Heart right ventricle (tissue), 16 donors: ENCODE data around the gene FUS. TPM values are rescaled to one million over a fixed set of nuclear protein-coding genes. Genes with fewer than 3 reads are reported as not detected.

ENCODE experiments used
- ATAC-seq, 8 donors: fragments of 200-7000 bp; cut with Tn5 transposase; one replicate each; pipeline ENCODE4 v1.9.1; 2020; ENCODE audit warnings: mild to moderate bottlenecking in 8 of 8, moderate library complexity in 8 of 8, moderate number of reproducible peaks in 1 of 8
- DNase-seq, 2 donors: peaks; one replicate each; pipeline ENCODE4 v3.0.0-alpha.2; 2020
- H3K27ac ChIP-seq, 10 donors: fragments of 200-600 bp; sonication (generic) in 2 of 10; one replicate each; pipeline versions ENCODE4 v1.5.0 to v1.8.0; 2020 to 2022; ENCODE audit warnings: mild to moderate bottlenecking in 3 of 10
- H3K27me3 ChIP-seq, 7 donors: fragments of 200-600 bp; one replicate each; pipeline ENCODE4 v1.8.0; 2021 to 2022; ENCODE audit warnings: mild to moderate bottlenecking in 2 of 7
- H3K36me3 ChIP-seq, 9 donors: fragments of 200-600 bp; sonication (generic) in 1 of 9; one replicate each; pipeline versions ENCODE4 v1.5.0 to v1.8.0; 2020 to 2022; ENCODE audit warnings: mild to moderate bottlenecking in 2 of 9
- H3K4me1 ChIP-seq, 9 donors: fragments of 200-600 bp; sonication (generic) in 1 of 9; one replicate each; pipeline versions ENCODE4 v1.5.0 to v1.8.0; 2020 to 2022; ENCODE audit warnings: mild to moderate bottlenecking in 4 of 9
- H3K4me3 ChIP-seq, 10 donors: fragments of 200-600 bp; sonication (generic) in 2 of 10; one replicate each; pipeline versions ENCODE4 v1.5.0 to v1.8.0; 2020 to 2022; ENCODE audit warnings: mild to moderate bottlenecking in 7 of 10, moderate library complexity in 2 of 10
- H3K9me3 ChIP-seq, 11 donors: fragments of 200-600 bp in 10 of 11; sonication (generic) in 2 of 11; one replicate each; pipeline versions ENCODE4 v1.5.0 to v1.8.0; 2013 to 2022; ENCODE audit warnings: mild to moderate bottlenecking in 2 of 11, control low read depth in 1 of 11, moderate library complexity in 1 of 11
- CTCF ChIP-seq, 9 donors: fragments of 200-600 bp; sonication (generic) in 2 of 9; IDR thresholded peaks; one replicate each; pipeline versions ENCODE4 v1.5.0 to v1.8.0; 2021 to 2022; ENCODE audit warnings: antibody characterized with exemption in 9 of 9, mild to moderate bottlenecking in 5 of 9, moderate library complexity in 1 of 9
- WGBS, 2 donors: extraction: QIAGEN DNeasy Blood & Tissue Kit; methylation state at CpG; one replicate each; pipeline ENCODE4 v1.1.7; 2013; ENCODE audit warnings: inconsistent platforms in 1 of 2; 5-methylcytosine and 5-hydroxymethylcytosine counted together
- intact Hi-C, 10 donors: fragments of 100-400 bp; cut with DNase I; formaldehyde crosslinking; loops; one replicate each; pipeline versions ENCODE4 v1.11.1 to v1.14.2; 2022
- polyA plus RNA-seq, 2 donors: library from polyadenylated mRNA; stranded (reverse); fragments of 200-250 nt; gene quantifications; one replicate each; pipeline ENCODE4 v1.2.3, GENCODE V29; 2013
- total RNA-seq, 10 donors: library from RNA; stranded (reverse); fragmentation: NEBNext Ultra II Directional in 3 of 10; extraction: Animal tissue kit (Norgen Biotek cat#: 25700) in 3 of 10; gene quantifications; one replicate each; pipeline versions ENCODE4 v1.2.1 to v1.2.4, GENCODE V29; 2021 to 2023
- donor health status: Arrhythmogenic right ventricular cardiomyopathy.
- donor health status: ischemic (EF 13 %, LVEDD 7.1; RV severe dilation, severe dysfunction).
- donor health status: healthy with polysubstance abuse.
- donor health status: DM: no; HTN: yes; CAD: no.
- donor health status: DM: no; HTN: no; CAD: no.
- donor health status: ischemic (EF 25% LVEDD 6.9; RV normal size, moderate dysfunction).
- donor health status: ischemic (EF 25% LVEDD 5.7; RV mildly dilated, moderate dysfunction).
- donor health status: healthy.
- donor health status: DM: yes; HTN: yes; CAD: no.
- donor health status: Ischemic cardiomyopathy.
- donor health status: ischemic (EF 35%, LVEDD 5.7; RV mildly dilated, moderate dysfunction).
- donor health status: nonischemic (EF 11% LVEDD 7.7; RV severe dilation, severe dysfunction).
- donor health status: DM: yes; HTN: yes; CAD: no.
- donor health status: PGD.
- donor health status: ischemic (EF 29% LVEDD 5.4; RV normal size, mild dysfunction).
- donor health status: nonischemic (EF 23%, LVEDD 6.1; RV moderate dilation, normal function).

Gene FUS
- total and polyA plus RNA-seq, 12 donors = 116 to 240 (median 140) TPM

- Histone ChIP-seq H3K9me3 (no peaks in the 10 kb centered on the region), H3K27me3 (no peaks in the 10 kb centered on the region), H3K27ac (no peak overlapping the region), H3K4me1 (peaks cover 0 to 23% (median 0%) of the 10 kb centered on the region in 9 donors), H3K36me3 (peaks cover 7 to 100% (median 90%) of the 10 kb centered on the region in 9 donors), H3K4me3 (no peak overlapping the region)
- TF ChIP-seq CTCF (IDR thresholded peaks at IDR 0.05) = no peak
- ATAC-seq (no peak), DNase-seq (no peak)
- intact Hi-C loops = no loop called here
- 90 to 93% methylated on average over 17 of the region's 17 CpGs for WGBS, 2 donors
These were observed 11.0 kb downstream of the FUS start for GRCh38 chr16:31190818-31191444.

DNA sequence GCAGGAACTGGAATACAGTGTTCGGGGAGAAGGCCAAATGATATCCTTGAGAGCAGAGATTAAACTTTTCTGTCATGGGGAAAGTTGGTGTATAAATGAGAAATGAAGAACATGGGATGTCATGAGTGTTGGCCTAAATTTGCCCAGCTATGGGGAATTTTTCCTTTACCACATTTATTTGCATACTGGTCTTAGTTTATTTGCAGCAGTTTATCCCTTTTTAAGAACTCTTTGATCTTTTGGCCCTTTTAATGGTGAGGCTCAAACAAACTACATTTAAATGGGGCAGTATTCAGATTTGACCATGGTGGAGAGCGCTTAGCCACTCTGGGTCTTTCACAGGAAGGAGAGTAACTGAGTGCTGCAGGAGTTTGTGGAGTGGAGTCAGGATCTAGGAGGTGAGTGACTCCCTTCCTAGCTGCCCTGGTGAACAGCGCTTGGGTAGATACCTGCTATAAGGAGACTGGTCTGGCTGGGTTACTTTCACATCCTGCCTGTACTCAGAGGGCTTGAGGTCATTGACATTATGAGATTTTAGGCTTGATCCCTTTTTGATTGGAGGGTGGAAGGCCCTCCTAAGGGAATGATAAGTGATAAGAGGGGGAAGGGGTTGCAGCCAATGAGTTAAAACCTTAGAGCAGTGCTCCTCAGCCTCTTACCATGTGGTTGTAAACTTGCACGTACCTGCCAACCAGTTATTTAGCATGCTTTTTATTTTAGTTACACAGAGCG, 11.9 kb downstream of the FUS start:
- intact Hi-C loops = no loop called here
- no peak for DNase-seq
- peaks cover 2 to 100% (median 81%) of the 10 kb centered on the region in 9 donors for H3K36me3 ChIP-seq

GRCh38 chr16:31192856-31193642, 13.1 kb downstream of the FUS start:
- H3K36me3 ChIP-seq = peaks cover 0 to 99% (median 70%) of the 10 kb centered on the region in 9 donors
- intact Hi-C loops = no loop called here
- H3K9me3 ChIP-seq = no peaks in the 10 kb centered on the region
- no peaks in the 10 kb centered on the region for H3K27me3 ChIP-seq
- WGBS, 2 donors = 91 to 93% methylated on average over 16 of the region's 16 CpGs
- no peak for ATAC-seq
- no peak overlapping the region for H3K27ac ChIP-seq
- TF ChIP-seq CTCF (IDR thresholded peaks at IDR 0.05) = no peak
- no peak for DNase-seq
- H3K4me1 ChIP-seq = peaks cover 0 to 5% (median 0%) of the 10 kb centered on the region in 9 donors
- H3K4me3 ChIP-seq = no peak overlapping the region

More for the DNA sequence above, 11.9 kb downstream of the FUS start:
- Histone ChIP-seq H3K4me1 (peaks cover 0 to 13% (median 0%) of the 10 kb centered on the region in 9 donors), H3K27me3 (no peaks in the 10 kb centered on the region), H3K27ac (no peak overlapping the region), H3K9me3 (no peaks in the 10 kb centered on the region), H3K4me3 (no peak overlapping the region)
- 74 to 82% methylated on average over 5 of the region's 5 CpGs for WGBS, 2 donors
- no peak for ATAC-seq
- TF ChIP-seq CTCF (IDR thresholded peaks at IDR 0.05) = no peak

GRCh38 chr16:31193874-31194273, 13.9 kb downstream of the FUS start:
- no peak overlapping the region for H3K4me3 ChIP-seq
- ATAC-seq (no peak), DNase-seq (no peak)
- H3K27me3 ChIP-seq = no peaks in the 10 kb centered on the region
- H3K27ac ChIP-seq = no peak overlapping the region
- peaks cover 0 to 10% (median 0%) of the 10 kb centered on the region in 9 donors for H3K4me1 ChIP-seq
- intact Hi-C loops = no loop called here
- whole genome bisulfite sequencing, 2 donors = 89 to 92% methylated on average over 2 of the region's 2 CpGs
- no peaks in the 10 kb centered on the region for H3K9me3 ChIP-seq
- peaks cover 0 to 99% (median 63%) of the 10 kb centered on the region in 9 donors for H3K36me3 ChIP-seq
- no peak for TF ChIP-seq CTCF (IDR thresholded peaks at IDR 0.05)
